A549 (cell line): Measurements from ENCODE around the gene PUS1. TPM values are rescaled to one million over a fixed set of nuclear protein-coding genes. Genes with fewer than 3 reads are reported as not detected.

Experiments
- ATAC-seq, 2 experiments: fragments of 200-7000 bp in 1 of 2; fragments of >200 bp in 1 of 2; cut with Nextera tagmentation in 1 of 2; cut with Tn5 transposase in 1 of 2; 3 replicates each; pipeline versions ENCODE4 v1.8.0 to v1.9.1; 2018 to 2020; ENCODE audit warnings: mild to moderate bottlenecking in 1 of 2, moderate library complexity in 1 of 2
- CTCF ChIA-PET: fragments of 300-600 bp; sonication (Branson Sonifier 250); formaldehyde crosslinking; extraction: SDS; loops from one replicate; lab custom pipeline; 2021; ENCODE audit warnings: antibody characterized with exemption, inconsistent platforms; lab: Yijun Ruan, JAX
- POLR2A ChIA-PET: fragments of 350-600 bp; formaldehyde crosslinking; extraction: SDS; loops from one replicate; lab custom pipeline; 2021; ENCODE audit warnings: antibody characterized with exemption, inconsistent platforms; lab: Yijun Ruan, JAX
- DNase-seq, 2 experiments: peaks; one replicate each; pipeline versions ENCODE4 v3.0.0 to v3.0.0-alpha.2; 2011 to 2016; ENCODE audit warnings: low read depth in 1 of 2, low spot score in 1 of 2
- FAIRE-seq: peaks from 2 replicates; lab custom pipeline; 2011; peaks lifted over from hg19 to GRCh38; lab: Jason Lieb, UNC
- H3K27ac ChIP-seq, 2 experiments: fragments of >200 bp; sonication (Bioruptor Twin); formaldehyde crosslinking; 3 replicates each; pipeline ENCODE4 v1.5.1; 2016 to 2017
- H3K4me1 ChIP-seq: fragments of >200 bp; sonication (Bioruptor Twin); formaldehyde crosslinking; 3 replicates; pipeline ENCODE4 v1.6.1; 2016
- H3K4me2 ChIP-seq: fragments of >200 bp; sonication (Bioruptor Twin); formaldehyde crosslinking; 3 replicates; pipeline ENCODE4 v1.6.1; 2016
- H3K4me3 ChIP-seq: fragments of >200 bp; sonication (Bioruptor Twin); formaldehyde crosslinking; 3 replicates; pipeline ENCODE4 v1.5.1; 2016
- H3K9me3 ChIP-seq: fragments of >200 bp; sonication (Bioruptor Twin); formaldehyde crosslinking; 3 replicates; pipeline ENCODE4 v1.6.1; 2016
- BHLHE40 ChIP-seq: IDR thresholded peaks from 2 replicates; pipeline ENCODE4 v1.6.1; 2012; ENCODE audit warnings: low read depth, low read length, inconsistent platforms
- CBX8 ChIP-seq: fragments of 200-600 bp; sonication (generic); IDR thresholded peaks from 2 replicates; pipeline ENCODE4 v1.6.1; 2016
- CEBPB ChIP-seq, 2 experiments: fragments of >200 bp in 1 of 2; sonication (Bioruptor Twin) in 1 of 2; formaldehyde crosslinking in 1 of 2; IDR thresholded peaks; 2 replicates each; pipeline ENCODE4 v1.6.1; 2012 to 2016
- CHD2 ChIP-seq: fragments of 150-350 bp; IDR thresholded peaks from 2 replicates; pipeline ENCODE4 v1.6.1; 2014; ENCODE audit warnings: low read length; ENCODE audit not compliant: partially characterized antibody
- EHMT2 ChIP-seq: fragments of 200-600 bp; sonication (generic); IDR thresholded peaks from 2 replicates; pipeline ENCODE4 v1.6.1; 2016; ENCODE audit warnings: antibody characterized with exemption, low read depth, mild to moderate bottlenecking, moderate library complexity
- FOSB ChIP-seq: fragments of 250-450 bp; sonication (Bioruptor Pico); IDR thresholded peaks from 2 replicates; pipeline ENCODE4 v1.5.0; 2020; ENCODE audit warnings: mild to moderate bottlenecking, moderate library complexity
- FOSL2 ChIP-seq, 2 experiments: fragments of 450-650 bp in 1 of 2; fragments of >200 bp in 1 of 2; sonication (Bioruptor Twin) in 1 of 2; formaldehyde crosslinking; IDR thresholded peaks; 2 replicates each; pipeline versions ENCODE4 v1.5.0 to v1.6.1; 2016 to 2020; ENCODE audit warnings: mild to moderate bottlenecking in 1 of 2, moderate library complexity in 1 of 2
- HDAC2 ChIP-seq: fragments of 200-600 bp; sonication (generic); IDR thresholded peaks from 2 replicates; pipeline ENCODE4 v1.6.1; 2016
- HMGXB4 ChIP-seq: fragments of 250-450 bp; sonication (Bioruptor Pico); IDR thresholded peaks from 2 replicates; pipeline ENCODE4 v1.5.0; 2021; ENCODE audit warnings: mild to moderate bottlenecking, moderate library complexity, borderline replicate concordance
- MAX ChIP-seq: IDR thresholded peaks from 2 replicates; pipeline ENCODE4 v1.6.1; 2012
- MAZ ChIP-seq: fragments of 150-350 bp; IDR thresholded peaks from 2 replicates; pipeline ENCODE4 v1.6.1; 2014; ENCODE audit warnings: antibody characterized with exemption, low read depth, low read length, borderline replicate concordance
- PBX3 ChIP-seq: IDR thresholded peaks from 2 replicates; pipeline ENCODE4 v1.6.1; 2012
- RAD21 ChIP-seq, 2 experiments: fragments of >200 bp in 1 of 2; sonication (Bioruptor Twin) in 1 of 2; formaldehyde crosslinking in 1 of 2; IDR thresholded peaks in 1 of 2; conservative IDR thresholded peaks in 1 of 2; 2 replicates in 1 of 2; 3 replicates in 1 of 2; pipeline ENCODE4 v1.6.1; 2012 to 2018; ENCODE audit warnings: inconsistent platforms in 1 of 2
- RARB ChIP-seq: fragments of 250-450 bp; sonication (Bioruptor Pico); IDR thresholded peaks from 2 replicates; pipeline ENCODE4 v1.8.0; 2021; ENCODE audit warnings: mild to moderate bottlenecking, moderate library complexity
- RFX5 ChIP-seq: fragments of 450-650 bp; IDR thresholded peaks from 2 replicates; pipeline ENCODE4 v1.7.1; 2014; ENCODE audit warnings: antibody characterized with exemption, mild to moderate bottlenecking, moderate library complexity
- SMC3 ChIP-seq: fragments of >200 bp; sonication (Bioruptor Twin); formaldehyde crosslinking; IDR thresholded peaks from 3 replicates; pipeline ENCODE4 v1.6.1; 2018; ENCODE audit warnings: inconsistent platforms
- SREBF2 ChIP-seq: fragments of 450-650 bp; IDR thresholded peaks from 2 replicates; pipeline ENCODE4 v1.6.1; 2014; ENCODE audit warnings: mild to moderate bottlenecking, moderate library complexity
- USF2 ChIP-seq: fragments of 450-650 bp; IDR thresholded peaks from 2 replicates; pipeline ENCODE4 v1.6.1; 2014; ENCODE audit warnings: antibody characterized with exemption
- ZC3H11A ChIP-seq: fragments of 450-650 bp; IDR thresholded peaks from 2 replicates; pipeline ENCODE4 v1.6.1; 2014; ENCODE audit warnings: antibody characterized with exemption, mild to moderate bottlenecking
- ZNF302 ChIP-seq: fragments of 250-450 bp; sonication (Bioruptor Pico); IDR thresholded peaks from 2 replicates; pipeline ENCODE4 v1.9.0; 2021; ENCODE audit warnings: inconsistent platforms, mild to moderate bottlenecking, moderate library complexity
- ZSCAN20 ChIP-seq: fragments of 250-450 bp; sonication (Bioruptor Pico); IDR thresholded peaks from 2 replicates; pipeline ENCODE4 v1.8.0; 2022; ENCODE audit warnings: mild to moderate bottlenecking, moderate library complexity
- WGBS: methylation state at CpG from one replicate; pipeline ENCODE4 v1.1.6; 2017; ENCODE audit errors: missing lambda C conversion rate; 5-methylcytosine and 5-hydroxymethylcytosine counted together
- polyA plus RNA-seq, 4 experiments: library from polyadenylated mRNA; depleted of rRNA in 3 of 4; stranded (reverse); fragments of >200 nt; fragmentation: RNase III in 1 of 4; extraction: RNeasy Plus Mini Kit Qiagen cat#74134 plus additional on column Dnase treatment in 1 of 4; gene quantifications; 2 replicates in 3 of 4; 3 replicates in 1 of 4; pipeline ENCODE4 v1.2.3, GENCODE V29; 2011 to 2017

Gene PUS1
- polyA plus RNA-seq, 2 of the 4 experiments (the other 2 are of a cell fraction), result 51.1 to 62.8 TPM

GRCh38 chr12:131939007-131939406 lies 9.9 kb downstream of the PUS1 start:
- H3K4me2 ChIP-seq, result no peak overlapping the region
- no peaks in the 10 kb centered on the region for H3K4me1 ChIP-seq
- ATAC-seq (no peak), FAIRE-seq (no peak), DNase-seq (no peak)
- TF ChIP-seq MAX (no peak), ZSCAN20 (CRISPR knock-in tag) (no peak), USF2 (no peak), EHMT2 (no peak), CEBPB (IDR thresholded peaks at IDR 0.05) (no peak), RAD21 (conservative IDR thresholded peaks at IDR 0.05 in 1 of 2, IDR thresholded peaks at IDR 0.05 in 1 of 2) (no peak)
- no peak overlapping the region for H3K27ac ChIP-seq
- no peaks in the 10 kb centered on the region for H3K9me3 ChIP-seq
- 90% methylated on average over 16 of the region's 16 CpGs for WGBS
- POLR2A ChIA-PET, result no interaction called here
- CTCF ChIA-PET, result interaction anchor here (0.6 to 2.0 kb wide), 3 partner anchors 10 to 88 kb away, joined by 3 to 8 read pairs (median 3); partner anchors contain the start of gene PUS1
- no peak overlapping the region for H3K4me3 ChIP-seq

- POLR2A ChIA-PET, result no interaction called here
Measured at GRCh38 chr12:131940141-131940547, 11.1 kb downstream of the PUS1 start.

GRCh38 chr12:131941116-131941986 lies 12.3 kb downstream of the PUS1 start:
- no peak for DNase-seq
- H3K27ac ChIP-seq, result no peak overlapping the region
- TF ChIP-seq SREBF2, result no peak
- no peak for TF ChIP-seq HDAC2
- TF ChIP-seq, all 56 proteins: peak for 0
- ChIA-PET POLR2A (interaction anchor here (0.5 to 0.9 kb wide), 2 partner anchors 12 to 13 kb away, joined by 3 read pairs; partner anchors contain the start of gene PUS1), CTCF (no interaction called here)
- ATAC-seq (no peak), FAIRE-seq (no peak)
- Histone ChIP-seq H3K4me2 (no peak overlapping the region), H3K4me1 (no peaks in the 10 kb centered on the region), H3K4me3 (no peak overlapping the region), H3K9me3 (no peaks in the 10 kb centered on the region)
- WGBS, result 94% methylated on average over 46 of the region's 46 CpGs

More at GRCh38 chr12:131940141-131940547, 11.1 kb downstream of the PUS1 start:
- 86% methylated on average over 8 of the region's 8 CpGs for WGBS
- CTCF ChIA-PET, result no interaction called here
- Histone ChIP-seq H3K4me1 (no peaks in the 10 kb centered on the region), H3K27ac (no peak overlapping the region), H3K4me2 (no peak overlapping the region), H3K9me3 (no peaks in the 10 kb centered on the region), H3K4me3 (no peak overlapping the region)
- FAIRE-seq (no peak), ATAC-seq (no peak), DNase-seq (no peak)
- TF ChIP-seq ZNF302 (CRISPR knock-in tag) (no peak), FOSL2 (IDR thresholded peaks at IDR 0.05) (no peak), FOSL2 (CRISPR knock-in tag; IDR thresholded peaks at IDR 0.05) (peak; percentile 22; the same call in 1 of the 2 replicates)

GRCh38 chr12:131941987-131942341 lies 12.9 kb downstream of the PUS1 start:
- ChIA-PET CTCF (no interaction called here), POLR2A (interaction anchor here (0.5 to 0.9 kb wide), 2 partner anchors 13 kb away, joined by 3 read pairs; partner anchors contain the start of gene PUS1)
- no peaks in the 10 kb centered on the region for H3K4me1 ChIP-seq
- no peak for DNase-seq
- WGBS, result 91% methylated on average over 7 of the region's 7 CpGs
- no peak overlapping the region for H3K4me3 ChIP-seq
- no peak for TF ChIP-seq SREBF2
- TF ChIP-seq ZNF302 (CRISPR knock-in tag), result no peak
- no peak for TF ChIP-seq ZC3H11A
- no peak for TF ChIP-seq RARB
- TF ChIP-seq MAZ, result no peak
- no peak overlapping the region for H3K4me2 ChIP-seq
- H3K9me3 ChIP-seq, result no peaks in the 10 kb centered on the region
- no peak for ATAC-seq
- H3K27ac ChIP-seq, result no peak overlapping the region
- FAIRE-seq, result no peak

- ChIA-PET CTCF (no interaction called here), POLR2A (no interaction called here)
- ATAC-seq (no peak), DNase-seq (no peak), FAIRE-seq (no peak)
- H3K27ac ChIP-seq, result no peak overlapping the region
- H3K4me3 ChIP-seq, result no peak overlapping the region
- no peak for TF ChIP-seq MAZ
- TF ChIP-seq CBX8, result no peak
- no peak for TF ChIP-seq FOSB (CRISPR knock-in tag)
- TF ChIP-seq RFX5, result no peak
- no peak for TF ChIP-seq BHLHE40
- no peak for TF ChIP-seq CHD2
- no peak for TF ChIP-seq SMC3
- no peak for TF ChIP-seq PBX3
- TF ChIP-seq HMGXB4 (CRISPR knock-in tag), result no peak
- no peaks in the 10 kb centered on the region for H3K4me1 ChIP-seq
- WGBS, result 97% methylated on average over 12 of the region's 12 CpGs
- no peaks in the 10 kb centered on the region for H3K9me3 ChIP-seq
- H3K4me2 ChIP-seq, result no peak overlapping the region
Measured at GRCh38 chr12:131942671-131943070, 13.6 kb downstream of the PUS1 start.
